IPS DF 19.7 (cell line): Measurements from ENCODE around the gene KIAA0513.
A peak's percentile ranks its signal among the peaks of the same experiment; 100 is the strongest.
"Not testable (repeated sequence)": the region's sequence is repeated elsewhere in the genome, so short reads cannot be mapped to it uniquely, and the experiment has no call there.

Source experiments
- DNase-seq: peaks from one replicate; pipeline ENCODE4 v3.0.0-alpha.2; 2013; ENCODE audit warnings: low read depth, low spot score

KIAA0513 gene

GRCh38 chr16:85111184-85111583, 83.6 kb downstream of the KIAA0513 start:
- DNase-seq: no peak

DNA sequence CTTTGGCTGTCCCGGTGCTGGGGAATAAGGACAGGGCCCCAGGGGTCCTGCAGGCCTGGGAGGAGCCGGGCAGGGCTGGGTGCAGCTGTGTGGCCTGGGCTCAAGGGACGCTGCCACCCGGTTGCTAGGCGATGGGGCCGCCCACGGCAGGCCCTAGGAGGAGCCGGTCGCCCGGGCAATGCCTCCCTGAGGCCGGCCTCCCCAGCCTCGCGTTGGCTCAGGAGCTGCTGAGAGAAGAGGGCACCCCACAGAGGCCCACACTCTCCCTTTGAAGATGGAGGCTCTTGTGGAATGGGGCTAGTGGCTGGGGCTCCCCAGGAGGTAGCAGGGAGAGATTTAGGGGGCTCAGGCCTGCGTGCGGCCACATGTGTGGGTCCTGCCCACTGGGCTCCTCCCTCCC, 84.8 kb downstream of the KIAA0513 start, which contains the start of gene CIBAR2:
CIBAR2 (minus strand) TSS at position 109 of the 400 bp plus-strand sequence. CDS start 120 bp downstream, outside the sequence.
- no peak for DNase-seq

GRCh38 chr16:85113168-85113733, 85.7 kb downstream of the KIAA0513 start:
- DNase-seq: no peak

DNA sequence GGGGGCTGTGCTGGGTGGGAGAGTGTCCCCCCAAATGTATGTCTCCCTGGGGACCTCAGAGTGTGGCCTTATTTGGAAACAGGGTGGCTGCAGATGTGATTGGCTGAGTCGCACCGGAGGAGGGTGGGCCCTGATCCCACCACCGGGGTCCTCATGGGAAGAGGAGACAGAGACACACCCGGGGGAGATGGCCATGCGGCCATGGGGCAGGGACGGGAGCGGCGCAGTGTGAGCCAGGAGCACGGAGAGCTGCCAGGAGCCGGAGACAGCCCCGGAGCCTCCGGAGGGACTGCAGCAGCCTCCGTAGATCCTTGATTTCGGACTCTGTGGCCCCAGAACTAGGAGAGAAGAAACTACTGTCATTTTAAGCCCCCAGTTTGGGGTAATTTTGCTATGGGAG, 86.3 kb downstream of the KIAA0513 start:
- no peak for DNase-seq

DNA sequence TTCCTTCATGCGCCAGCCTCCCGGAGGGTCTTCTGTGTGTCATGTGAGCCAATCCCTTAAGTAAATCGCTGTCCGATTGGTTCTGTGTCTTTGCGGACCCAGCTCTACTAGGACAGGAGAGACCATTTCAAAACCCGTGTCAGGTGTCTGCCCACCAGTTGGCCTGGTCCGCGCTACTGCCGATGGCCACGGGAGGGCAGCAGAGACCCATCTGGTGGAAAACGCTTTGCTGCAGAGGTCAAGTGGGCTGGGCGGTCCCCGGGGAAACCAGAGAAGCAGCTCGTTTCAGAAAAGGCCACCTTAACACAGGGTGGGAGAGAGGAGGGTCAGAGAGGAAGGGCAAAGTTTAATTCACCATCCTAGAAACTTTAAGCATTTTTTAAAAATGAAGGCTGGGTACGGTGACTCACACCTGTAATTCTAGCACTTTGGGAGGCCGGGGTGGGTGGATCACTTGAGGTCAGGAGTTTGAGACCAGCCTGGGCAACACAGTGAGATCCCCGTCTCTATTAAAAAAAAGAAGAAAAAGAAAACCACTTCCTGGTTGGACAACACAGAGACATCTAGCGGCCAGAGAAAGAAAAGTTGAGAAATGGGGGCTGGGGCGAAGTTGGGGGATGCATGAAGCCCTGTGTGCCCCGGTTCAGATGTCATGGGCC, 87.4 kb downstream of the KIAA0513 start:
- DNase-seq: peak; percentile 78

- DNase-seq: no peak
Observed at GRCh38 chr16:85117418-85117817, 89.8 kb downstream of the KIAA0513 start.

GRCh38 chr16:85120006-85120340, 92.4 kb downstream of the KIAA0513 start:
- no peak for DNase-seq

DNA sequence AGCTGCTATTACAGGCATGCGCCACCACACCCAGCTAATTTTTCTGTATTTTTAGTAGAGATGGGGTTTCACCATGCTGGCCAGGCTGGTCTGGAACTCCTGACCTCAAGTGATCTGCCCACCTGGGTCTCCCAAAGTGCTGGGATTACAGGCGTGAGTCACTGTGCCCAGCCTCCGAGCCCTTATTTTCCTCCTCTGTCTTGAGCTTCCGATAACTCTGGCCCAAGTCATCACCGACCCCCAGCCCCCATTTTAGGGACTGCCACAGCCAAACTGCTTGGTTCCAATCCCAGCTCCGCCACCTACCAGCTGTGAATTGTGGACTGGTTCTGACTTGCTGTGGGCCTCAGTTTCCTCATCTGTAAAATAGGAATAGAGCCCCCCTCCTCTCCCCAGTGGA, 95.8 kb downstream of the KIAA0513 start:
- not testable (repeated sequence) for DNase-seq

- DNase-seq: no peak
Observed at GRCh38 chr16:85123891-85124635, 96.5 kb downstream of the KIAA0513 start.

DNA sequence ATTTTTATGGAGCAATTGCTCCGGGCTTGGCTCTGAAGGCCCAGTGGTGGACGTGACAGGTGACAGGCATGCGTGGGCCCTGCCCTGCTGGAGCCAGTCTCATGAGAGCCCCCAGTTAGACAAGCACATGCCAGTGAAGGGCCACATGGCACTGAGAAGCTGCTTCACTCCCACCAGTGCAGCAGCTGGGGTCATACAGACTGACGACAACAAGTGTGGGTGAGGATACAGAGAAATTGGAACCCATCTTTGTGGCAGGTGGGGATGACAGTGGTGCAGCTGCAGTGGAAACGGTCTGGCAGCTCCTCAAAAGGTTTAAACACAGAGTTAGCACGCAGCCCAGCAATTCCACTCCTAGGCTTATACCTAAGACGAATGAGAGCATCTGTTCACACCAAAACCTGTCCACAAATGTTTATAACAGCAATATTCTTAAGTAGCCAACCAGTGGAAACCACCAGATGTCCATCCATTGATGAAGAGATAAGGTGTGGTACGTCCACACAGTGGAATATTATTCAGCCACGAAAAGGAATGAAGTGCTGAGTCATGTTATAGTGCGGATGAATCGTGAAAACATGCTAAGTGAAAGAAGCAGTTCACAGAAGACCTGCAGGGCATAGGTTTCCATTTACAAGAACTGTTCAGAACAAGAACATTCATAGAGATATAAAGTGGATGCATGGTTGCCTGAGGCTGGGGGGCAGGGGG, 97.2 kb downstream of the KIAA0513 start:
- no peak for DNase-seq

DNA sequence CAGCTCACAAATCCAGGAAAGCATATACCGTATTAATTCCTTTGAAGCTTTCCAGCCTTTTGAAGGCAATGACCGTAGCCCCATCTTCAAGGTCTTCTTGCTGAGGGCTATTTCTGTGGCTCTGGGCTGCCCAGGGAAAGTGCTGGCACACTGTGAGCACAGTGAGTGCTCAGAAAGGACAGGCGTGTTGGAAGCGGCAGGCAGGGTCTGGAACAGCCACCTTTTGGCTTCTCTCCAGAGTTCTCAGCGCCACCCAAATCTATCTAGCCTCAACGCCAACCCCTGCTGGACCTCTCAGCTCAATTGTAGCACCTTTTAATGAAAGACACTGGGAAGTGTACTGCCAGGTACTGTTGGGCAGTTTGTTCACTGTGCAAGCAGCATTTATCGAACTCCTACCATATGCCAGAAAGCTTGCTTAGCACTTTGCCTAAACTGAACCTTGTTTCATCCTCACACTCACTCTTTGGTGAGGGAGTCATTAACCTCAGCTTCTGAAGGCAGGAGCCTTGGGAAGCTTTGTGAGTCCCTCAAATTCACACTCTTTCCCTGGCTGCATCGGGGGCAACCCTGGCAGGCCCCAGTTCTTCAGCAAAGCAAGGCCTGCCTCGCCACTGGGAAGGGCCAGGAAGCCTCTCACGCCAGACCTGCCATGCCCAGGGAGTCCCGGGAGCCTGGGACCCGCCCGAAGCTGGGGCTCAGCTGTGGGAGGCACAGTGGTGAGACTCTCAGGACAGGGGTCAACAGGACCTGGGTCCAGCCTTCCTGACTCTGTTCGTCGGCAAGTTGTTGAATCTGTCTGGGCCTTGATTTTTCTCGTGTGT, 98.2 kb downstream of the KIAA0513 start:
- DNase-seq: no peak

- DNase-seq: no peak
Observed at GRCh38 chr16:85126394-85126704, 98.8 kb downstream of the KIAA0513 start.

DNA sequence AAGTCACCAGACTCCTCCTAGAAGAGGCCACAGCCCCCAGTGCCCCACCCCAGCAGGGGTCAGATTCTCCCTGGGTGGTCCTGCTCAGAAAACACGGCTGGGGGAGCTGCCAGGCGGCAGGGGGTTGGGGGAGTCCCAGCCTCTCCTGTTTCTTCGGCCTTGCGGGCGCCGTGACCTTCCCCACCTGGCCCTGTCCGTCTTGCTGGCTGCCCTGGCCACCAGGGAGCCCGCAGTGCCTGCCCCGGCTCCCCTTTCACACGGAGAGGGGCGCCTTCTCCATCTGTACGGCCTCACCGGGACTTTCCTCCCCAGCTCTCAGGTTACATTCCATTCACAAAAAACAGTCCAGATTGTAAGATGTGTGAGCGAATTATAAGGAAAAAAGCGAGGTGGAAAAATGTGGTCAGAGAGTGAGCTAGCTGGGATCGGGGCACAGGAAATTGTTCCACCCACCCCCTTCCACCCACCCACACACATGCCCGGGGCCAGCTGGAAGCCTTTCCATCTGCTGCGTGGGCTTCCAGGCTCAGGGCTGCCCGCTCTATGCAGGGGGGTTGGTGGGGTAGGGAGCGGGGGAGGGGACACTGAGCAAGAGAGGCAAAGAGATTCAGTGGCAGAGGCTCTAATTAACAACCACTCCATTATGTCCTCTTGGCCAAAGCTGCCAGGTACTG, 99.2 kb downstream of the KIAA0513 start:
- no peak for DNase-seq

DNA sequence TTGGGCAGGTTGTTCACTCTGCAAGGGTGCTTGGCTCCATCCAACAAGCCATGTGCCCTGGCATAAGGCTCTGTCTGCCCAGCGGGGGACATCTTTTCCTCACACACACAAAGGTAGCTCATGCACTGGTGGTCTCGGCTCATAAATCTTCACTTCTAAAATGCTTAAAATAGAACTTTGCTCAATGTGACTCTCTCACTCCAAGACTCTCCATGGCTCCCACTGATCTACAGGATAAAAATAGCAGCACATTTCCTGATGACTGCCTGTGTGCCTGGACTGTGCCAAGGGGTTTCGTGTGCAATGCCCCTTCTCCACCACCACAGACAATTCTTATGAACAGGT, 99.8 kb downstream of the KIAA0513 start:
- DNase-seq: no peak

GRCh38 chr16:85128079-85128837, 100.7 kb downstream of the KIAA0513 start:
- DNase-seq: no peak

- DNase-seq: no peak
Observed at GRCh38 chr16:85129876-85130704, 102.5 kb downstream of the KIAA0513 start.

- DNase-seq: no peak
Observed at GRCh38 chr16:85130705-85131028, 103.1 kb downstream of the KIAA0513 start.

GRCh38 chr16:85132456-85133289, 105.1 kb downstream of the KIAA0513 start:
- DNase-seq: no peak

GRCh38 chr16:85133290-85133599, 105.7 kb downstream of the KIAA0513 start:
- DNase-seq: no peak
